HFF-Myc (cell line): ENCODE results near the gene DNAJA2.

Experiments
- DNase-seq: peaks from one replicate; pipeline ENCODE4 v3.0.0-alpha.2; 2011; ENCODE audit warnings: low read depth; ENCODE audit errors: extremely low read depth
- H3K4me3 ChIP-seq: replicated peaks from 2 replicates; pipeline ENCODE4 v1.5.1; 2011; ENCODE audit warnings: low read depth, mild to moderate bottlenecking, control low read depth, low read length
- CTCF ChIP-seq: IDR thresholded peaks from 2 replicates; pipeline ENCODE4 v1.5.1; 2012; ENCODE audit warnings: mild to moderate bottlenecking, low read depth, low read length, control low read depth; ENCODE audit errors: missing control alignments

Gene DNAJA2

GRCh38 chr16:46929378-46930332 is 43.8 kb downstream of the DNAJA2 start:
- no peak overlapping the region for H3K4me3 ChIP-seq
- peak; percentile 25 for DNase-seq
- peak; percentile 94 for TF ChIP-seq CTCF

GRCh38 chr16:46928811-46929210 is 44.7 kb downstream of the DNAJA2 start:
- no peak for DNase-seq
- no peak overlapping the region for H3K4me3 ChIP-seq
- no peak for TF ChIP-seq CTCF

- DNase-seq, result no peak
- no peak overlapping the region for H3K4me3 ChIP-seq
- TF ChIP-seq CTCF, result no peak
Measured at GRCh38 chr16:46927273-46927672, 46.2 kb downstream of the DNAJA2 start.

GRCh38 chr16:46926470-46927225 is 46.8 kb downstream of the DNAJA2 start:
- no peak for DNase-seq
- no peak for TF ChIP-seq CTCF
- no peak overlapping the region for H3K4me3 ChIP-seq

- no peak for DNase-seq
- H3K4me3 ChIP-seq, result no peak overlapping the region
- TF ChIP-seq CTCF, result no peak
Measured at GRCh38 chr16:46924402-46924801, 49.1 kb downstream of the DNAJA2 start.

GRCh38 chr16:46923513-46924295 is 49.8 kb downstream of the DNAJA2 start:
- no peak for TF ChIP-seq CTCF
- DNase-seq, result no peak

More at GRCh38 chr16:46923513-46924295, 49.8 kb downstream of the DNAJA2 start:
- no peak overlapping the region for H3K4me3 ChIP-seq
